Right atrium auricular region (tissue), 2 donors: Measurements from ENCODE around the gene STH. TPM values are rescaled to one million over a fixed set of nuclear protein-coding genes. Genes with fewer than 3 reads are reported as not detected.

Source experiments
- DNase-seq: peaks from one replicate; pipeline ENCODE4 v3.0.0-alpha.2; 2019; ENCODE audit warnings: low spot score
- H3K27ac ChIP-seq, 2 donors: fragments of 200-600 bp; sonication (generic); 1 replicate in 1 of 2; 2 replicates in 1 of 2; pipeline ENCODE4 v1.5.1; 2016 to 2019
- H3K27me3 ChIP-seq, 2 donors: fragments of 200-600 bp; sonication (generic); one replicate each; pipeline versions ENCODE4 v1.5.1 to v1.6.0; 2017 to 2019
- H3K36me3 ChIP-seq: fragments of 200-600 bp; sonication (generic); one replicate; pipeline ENCODE4 v1.5.1; 2016
- H3K4me1 ChIP-seq, 2 donors: fragments of 200-600 bp; sonication (generic); one replicate each; pipeline versions ENCODE4 v1.5.1 to v1.6.0; 2017 to 2019
- H3K4me3 ChIP-seq, 2 donors: fragments of 200-600 bp; sonication (generic); 1 replicate in 1 of 2; 2 replicates in 1 of 2; pipeline ENCODE4 v1.5.1; 2017 to 2019; ENCODE audit warnings: mild to moderate bottlenecking in 1 of 2, moderate library complexity in 1 of 2
- H3K9me3 ChIP-seq, 2 donors: fragments of 200-600 bp; sonication (generic); one replicate each; pipeline ENCODE4 v1.5.1; 2019
- total RNA-seq, 2 donors: library from RNA; depleted of rRNA; stranded (reverse); fragments of >200 nt; gene quantifications; one replicate each; pipeline ENCODE4 v1.1.0, GENCODE V29; 2016
- TF ChIP-seq, protein P1 (sequence below), 2 donors: fragments of 200-600 bp; sonication (generic); IDR thresholded peaks; one replicate each; pipeline ENCODE4 v1.5.1; 2019; ENCODE audit warnings: antibody characterized with exemption in 2 of 2

STH gene
- total RNA-seq, 2 donors from 2014 or later = not detected

DNA sequence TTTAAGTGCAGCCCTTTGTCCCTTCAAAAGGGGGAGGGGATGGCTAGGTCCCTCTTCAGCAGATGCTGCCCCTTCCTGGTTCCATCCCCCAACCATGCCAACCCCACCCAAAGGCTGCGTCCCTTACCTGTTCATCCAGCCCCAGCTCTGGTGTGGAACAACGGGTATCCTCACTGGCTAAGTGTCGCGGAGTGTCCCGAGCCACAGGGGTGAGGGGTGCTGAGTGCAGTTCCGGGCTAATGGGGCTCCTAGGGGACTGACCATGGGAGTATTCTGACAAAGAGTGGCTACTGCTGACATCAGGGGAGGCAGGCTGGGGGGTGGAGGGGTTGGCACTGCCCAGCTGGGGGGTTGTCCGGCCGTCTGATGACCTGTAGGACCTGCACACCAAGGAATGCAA lies 32.9 kb downstream of the STH start:
- Histone ChIP-seq H3K27me3 (no peaks in the 10 kb centered on the region), H3K36me3 (peaks cover 66% of the 10 kb centered on the region), H3K9me3 (no peaks in the 10 kb centered on the region), H3K4me1 (peaks cover 0 to 18% of the 10 kb centered on the region in 2 donors), H3K27ac (no peak overlapping the region), H3K4me3 (no peak overlapping the region)
- no peak for DNase-seq
- TF ChIP-seq, protein P1, sequence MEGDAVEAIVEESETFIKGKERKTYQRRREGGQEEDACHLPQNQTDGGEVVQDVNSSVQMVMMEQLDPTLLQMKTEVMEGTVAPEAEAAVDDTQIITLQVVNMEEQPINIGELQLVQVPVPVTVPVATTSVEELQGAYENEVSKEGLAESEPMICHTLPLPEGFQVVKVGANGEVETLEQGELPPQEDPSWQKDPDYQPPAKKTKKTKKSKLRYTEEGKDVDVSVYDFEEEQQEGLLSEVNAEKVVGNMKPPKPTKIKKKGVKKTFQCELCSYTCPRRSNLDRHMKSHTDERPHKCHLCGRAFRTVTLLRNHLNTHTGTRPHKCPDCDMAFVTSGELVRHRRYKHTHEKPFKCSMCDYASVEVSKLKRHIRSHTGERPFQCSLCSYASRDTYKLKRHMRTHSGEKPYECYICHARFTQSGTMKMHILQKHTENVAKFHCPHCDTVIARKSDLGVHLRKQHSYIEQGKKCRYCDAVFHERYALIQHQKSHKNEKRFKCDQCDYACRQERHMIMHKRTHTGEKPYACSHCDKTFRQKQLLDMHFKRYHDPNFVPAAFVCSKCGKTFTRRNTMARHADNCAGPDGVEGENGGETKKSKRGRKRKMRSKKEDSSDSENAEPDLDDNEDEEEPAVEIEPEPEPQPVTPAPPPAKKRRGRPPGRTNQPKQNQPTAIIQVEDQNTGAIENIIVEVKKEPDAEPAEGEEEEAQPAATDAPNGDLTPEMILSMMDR (IDR thresholded peaks at IDR 0.05) = no peak

DNA sequence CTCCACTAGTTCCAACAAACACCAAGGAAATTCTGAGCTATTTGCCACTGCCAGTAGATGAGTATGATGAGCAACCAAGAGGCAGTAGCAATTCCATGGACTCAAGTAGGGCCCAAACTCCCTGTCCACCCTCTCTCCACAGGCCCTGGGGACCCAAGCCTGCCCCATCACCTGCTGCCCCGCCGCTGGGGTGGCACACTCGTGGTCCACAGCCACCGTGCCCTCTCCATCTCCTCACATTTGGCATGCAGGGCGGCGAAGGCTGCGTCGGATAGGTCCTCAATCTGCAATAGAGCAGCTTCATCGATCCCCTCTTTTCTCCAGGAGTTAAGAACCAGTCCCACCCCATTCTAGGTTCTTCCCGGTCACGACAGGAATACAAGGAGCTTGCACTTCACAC lies 33.9 kb downstream of the STH start:
- DNase-seq = no peak
- Histone ChIP-seq H3K4me3 (no peak overlapping the region), H3K4me1 (peaks cover 0 to 8% of the 10 kb centered on the region in 2 donors), H3K9me3 (no peaks in the 10 kb centered on the region), H3K27me3 (no peaks in the 10 kb centered on the region), H3K36me3 (peaks cover 75% of the 10 kb centered on the region), H3K27ac (no peak overlapping the region)
- TF ChIP-seq, protein P1 (IDR thresholded peaks at IDR 0.05) = no peak

DNA sequence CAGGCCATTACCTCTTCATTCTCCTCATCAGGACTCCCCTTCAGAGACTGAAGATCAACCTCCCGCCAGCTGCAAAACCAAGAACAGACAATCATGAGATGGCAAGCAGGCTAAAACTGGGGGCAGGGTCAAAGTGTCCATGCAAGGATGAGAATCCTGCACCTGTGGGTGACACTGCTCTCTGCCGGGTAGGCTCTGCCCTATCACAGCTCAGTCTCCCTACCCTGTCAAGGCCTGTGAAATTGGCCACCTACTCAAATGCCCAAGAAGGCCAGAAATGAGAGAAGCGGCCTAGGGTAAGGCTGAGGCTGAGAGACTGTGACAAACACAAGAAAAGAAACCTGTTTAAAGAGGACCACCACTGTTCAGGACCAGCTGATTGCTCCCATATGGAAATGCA lies 34.3 kb downstream of the STH start:
- Histone ChIP-seq H3K4me1 (peaks cover 0 to 7% of the 10 kb centered on the region in 2 donors), H3K4me3 (no peak overlapping the region), H3K36me3 (peaks cover 80% of the 10 kb centered on the region), H3K27ac (no peak overlapping the region), H3K9me3 (no peaks in the 10 kb centered on the region), H3K27me3 (no peaks in the 10 kb centered on the region)
- no peak for DNase-seq
- TF ChIP-seq, protein P1 (IDR thresholded peaks at IDR 0.05) = no peak

DNA sequence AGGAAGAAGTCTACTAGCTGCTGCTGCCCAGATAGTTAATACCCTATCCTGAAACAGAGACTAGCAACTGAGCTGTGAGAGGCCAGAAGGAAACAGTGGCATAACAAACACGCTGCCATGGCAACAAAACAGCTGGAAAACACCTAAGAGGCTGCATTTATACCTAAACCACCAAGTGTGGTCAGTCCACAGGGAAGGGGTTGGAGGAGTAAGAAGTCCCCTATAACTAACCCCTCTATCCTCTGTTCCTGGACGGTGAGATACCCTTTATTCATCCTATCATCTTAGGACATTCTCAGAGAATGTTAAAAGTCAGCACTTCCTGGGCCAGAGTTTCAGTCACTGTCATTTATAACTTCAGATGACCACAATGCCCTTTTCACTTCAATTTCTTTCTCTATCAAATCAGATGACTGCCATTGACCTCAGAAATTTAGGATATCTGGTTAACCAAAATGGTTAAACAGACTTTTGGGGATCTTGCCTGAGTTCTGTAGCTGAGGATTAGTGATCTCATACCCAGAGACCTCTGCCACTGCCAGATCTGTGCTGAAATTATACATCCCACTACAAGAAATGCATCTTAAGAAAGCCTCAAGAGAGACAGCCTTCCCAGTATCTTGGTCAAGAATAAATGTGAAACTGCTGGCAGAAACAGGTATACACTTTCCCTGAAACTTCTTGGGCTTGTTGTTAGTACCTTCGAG lies 36.2 kb downstream of the STH start:
- TF ChIP-seq, protein P1 (IDR thresholded peaks at IDR 0.05) = no peak
- no peak for DNase-seq
- Histone ChIP-seq H3K27me3 (no peaks in the 10 kb centered on the region), H3K27ac (no peak overlapping the region), H3K4me1 (peaks cover 0 to 23% of the 10 kb centered on the region in 2 donors), H3K4me3 (no peak overlapping the region), H3K36me3 (peaks cover 96% of the 10 kb centered on the region), H3K9me3 (no peaks in the 10 kb centered on the region)

DNA sequence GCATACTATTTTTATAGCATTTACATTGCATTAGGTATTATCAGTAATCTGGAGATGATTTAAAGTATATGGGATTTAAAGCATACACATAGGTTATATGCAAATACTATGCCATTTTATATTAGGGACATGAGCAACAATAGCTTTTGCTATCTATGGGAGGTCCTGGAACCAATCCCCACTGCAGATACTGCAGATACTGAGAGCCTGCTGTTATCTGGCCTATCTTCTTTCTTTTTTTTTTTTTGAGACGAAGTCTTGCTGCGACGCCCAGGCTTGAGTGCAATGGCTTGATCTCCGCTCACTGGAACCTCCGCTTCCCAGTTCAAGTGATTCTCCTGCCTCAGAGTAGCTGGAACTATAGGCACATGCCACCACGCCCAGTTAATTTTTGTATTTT lies 37.4 kb downstream of the STH start:
- H3K4me3 ChIP-seq = no peak overlapping the region
- TF ChIP-seq, protein P1 (IDR thresholded peaks at IDR 0.05) = no peak
- H3K4me1 ChIP-seq = peaks cover 0 to 23% of the 10 kb centered on the region in 2 donors

More for the DNA sequence above, 37.4 kb downstream of the STH start:
- DNase-seq = no peak
- Histone ChIP-seq H3K9me3 (no peaks in the 10 kb centered on the region), H3K36me3 (peaks cover 85% of the 10 kb centered on the region), H3K27me3 (no peaks in the 10 kb centered on the region), H3K27ac (no peak overlapping the region)
